ENCODE measurements around the gene PARVG. TPM values are rescaled to one million over a fixed set of nuclear protein-coding genes. Genes with fewer than 3 reads are reported as not detected.
"Not testable (repeated sequence)": the region's sequence is repeated elsewhere in the genome, so short reads cannot be mapped to it uniquely, and the experiment has no call there.

Gene PARVG
- polyA plus RNA-seq, 2 of the 4 experiments (the other 2 are of a cell fraction), result not detected

DNA sequence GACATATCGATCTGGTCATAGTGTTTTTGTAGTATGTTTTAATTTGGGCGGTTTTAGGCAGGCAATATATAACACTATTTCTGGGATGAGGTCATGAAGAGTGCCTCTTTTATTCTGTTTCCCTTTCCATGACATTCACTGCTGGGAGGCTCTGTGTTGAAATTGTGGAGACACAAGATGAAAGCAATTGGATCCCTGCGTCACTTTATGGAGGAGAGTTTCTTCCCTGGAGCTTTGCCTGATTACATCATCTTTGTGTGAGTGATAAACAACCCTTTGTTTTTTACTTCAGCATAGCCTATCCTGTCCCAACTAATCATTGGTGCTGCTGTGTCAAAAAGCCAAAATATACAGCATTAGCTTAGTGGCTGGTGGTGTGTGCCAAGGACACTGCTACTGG is 48.6 kb downstream of the PARVG start:
- Histone ChIP-seq H3K4me2 (no peak overlapping the region), H3K4me3 (no peak overlapping the region), H3K27ac (no peak overlapping the region), H3K4me1 (no peaks in the 10 kb centered on the region), H3K9me3 (peaks cover 18% of the 10 kb centered on the region; the same call in 2 of the 3 replicates)
- TF ChIP-seq ZNF302 (CRISPR knock-in tag; IDR thresholded peaks at IDR 0.05), result no peak
- TF ChIP-seq PBX3 (IDR thresholded peaks at IDR 0.05), result no peak
- no peak for TF ChIP-seq CHD2 (IDR thresholded peaks at IDR 0.05; ENCODE audit: low read length, partially characterized antibody)
- no peak for DNase-seq (ENCODE audit: low read depth in 1 of 2, low spot score in 1 of 2)
- FAIRE-seq, result no peak
- WGBS (ENCODE audit: missing lambda C conversion rate), result 30% methylated on average over 3 of the region's 3 CpGs
- no peak for ATAC-seq
- ChIA-PET CTCF (no interaction called here), POLR2A (no interaction called here)

DNA sequence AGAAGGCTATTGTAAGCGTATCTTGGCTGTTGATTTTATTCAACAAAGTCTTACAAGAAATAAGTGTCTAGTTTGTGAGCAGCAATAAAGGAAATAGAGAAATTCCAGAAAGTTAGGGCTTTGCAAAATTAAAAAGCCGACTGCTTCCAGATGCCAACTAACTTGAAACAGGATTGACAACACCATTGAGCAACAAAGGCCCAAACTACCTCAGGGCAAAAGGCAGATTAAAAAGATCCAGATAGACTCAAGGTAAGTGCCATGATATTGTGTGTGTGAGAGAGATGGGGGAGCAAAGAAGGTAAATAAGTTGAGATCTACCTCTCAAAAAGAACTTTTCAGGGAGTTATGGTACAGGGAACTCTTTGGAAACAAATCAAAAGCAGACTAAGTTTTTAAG is 49.1 kb downstream of the PARVG start:
- no peak overlapping the region for H3K27ac ChIP-seq
- TF ChIP-seq KDM1A (IDR thresholded peaks at IDR 0.05; ENCODE audit: low read depth) (no peak), JUNB (IDR thresholded peaks at IDR 0.05) (no peak), NR3C1 (IDR thresholded peaks at IDR 0.05) (no peak), ZNF302 (CRISPR knock-in tag; IDR thresholded peaks at IDR 0.05) (no peak), MAX (IDR thresholded peaks at IDR 0.05) (no peak), ZSCAN20 (CRISPR knock-in tag; IDR thresholded peaks at IDR 0.05) (no peak), FOSB (CRISPR knock-in tag; IDR thresholded peaks at IDR 0.05) (no peak), JUN (IDR thresholded peaks at IDR 0.05) (no peak), ZC3H11A (IDR thresholded peaks at IDR 0.05) (no peak), PHF8 (IDR thresholded peaks at IDR 0.05; ENCODE audit: borderline replicate concordance, low read depth) (no peak), MAFK (IDR thresholded peaks at IDR 0.05; ENCODE audit: partially characterized antibody) (no peak)
- TF ChIP-seq, protein P1, sequence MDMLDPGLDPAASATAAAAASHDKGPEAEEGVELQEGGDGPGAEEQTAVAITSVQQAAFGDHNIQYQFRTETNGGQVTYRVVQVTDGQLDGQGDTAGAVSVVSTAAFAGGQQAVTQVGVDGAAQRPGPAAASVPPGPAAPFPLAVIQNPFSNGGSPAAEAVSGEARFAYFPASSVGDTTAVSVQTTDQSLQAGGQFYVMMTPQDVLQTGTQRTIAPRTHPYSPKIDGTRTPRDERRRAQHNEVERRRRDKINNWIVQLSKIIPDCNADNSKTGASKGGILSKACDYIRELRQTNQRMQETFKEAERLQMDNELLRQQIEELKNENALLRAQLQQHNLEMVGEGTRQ (IDR thresholded peaks at IDR 0.05), result no peak
- TF ChIP-seq, protein P2, sequence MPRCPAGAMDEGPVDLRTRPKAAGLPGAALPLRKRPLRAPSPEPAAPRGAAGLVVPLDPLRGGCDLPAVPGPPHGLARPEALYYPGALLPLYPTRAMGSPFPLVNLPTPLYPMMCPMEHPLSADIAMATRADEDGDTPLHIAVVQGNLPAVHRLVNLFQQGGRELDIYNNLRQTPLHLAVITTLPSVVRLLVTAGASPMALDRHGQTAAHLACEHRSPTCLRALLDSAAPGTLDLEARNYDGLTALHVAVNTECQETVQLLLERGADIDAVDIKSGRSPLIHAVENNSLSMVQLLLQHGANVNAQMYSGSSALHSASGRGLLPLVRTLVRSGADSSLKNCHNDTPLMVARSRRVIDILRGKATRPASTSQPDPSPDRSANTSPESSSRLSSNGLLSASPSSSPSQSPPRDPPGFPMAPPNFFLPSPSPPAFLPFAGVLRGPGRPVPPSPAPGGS (IDR thresholded peaks at IDR 0.05), result no peak
- FAIRE-seq, result no peak
- ChIA-PET CTCF (no interaction called here), POLR2A (no interaction called here)
- 27% methylated on average over 2 of the region's 2 CpGs for WGBS (ENCODE audit: missing lambda C conversion rate)
- H3K4me1 ChIP-seq, result no peaks in the 10 kb centered on the region
- no peak overlapping the region for H3K4me2 ChIP-seq
- ATAC-seq, result no peak
- H3K4me3 ChIP-seq, result no peak overlapping the region
- DNase-seq (ENCODE audit: low read depth in 1 of 2, low spot score in 1 of 2), result no peak
- H3K9me3 ChIP-seq, result peaks cover 18% of the 10 kb centered on the region; the same call in 2 of the 3 replicates

DNA sequence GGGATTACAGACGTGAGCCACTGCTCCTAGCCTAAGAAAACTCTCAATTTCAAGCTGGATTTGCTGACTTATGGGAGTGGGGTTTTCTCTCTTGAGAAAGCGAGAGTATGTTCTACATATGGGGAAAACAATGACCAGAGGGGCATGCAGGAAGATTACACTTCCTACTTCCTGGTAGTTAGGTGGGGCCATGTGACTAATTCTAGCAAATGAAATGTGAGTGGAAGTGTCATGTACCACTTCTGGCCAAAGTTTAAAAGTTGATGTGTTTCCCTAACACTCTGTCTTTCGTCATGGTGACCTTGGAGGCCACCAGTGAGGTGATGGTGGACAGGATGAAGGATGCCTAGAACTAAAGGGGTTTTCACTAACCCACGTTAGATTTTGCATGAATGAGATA is 50.5 kb downstream of the PARVG start:
- H3K4me1 ChIP-seq, result no peaks in the 10 kb centered on the region
- CTCF ChIA-PET, result no interaction called here
- no peak overlapping the region for H3K27ac ChIP-seq
- peak in 1 of 2 experiments; percentile 10 for DNase-seq (ENCODE audit: low read depth in 1 of 2, low spot score in 1 of 2)
- H3K4me3 ChIP-seq, result no peak overlapping the region
- no peak overlapping the region for H3K4me2 ChIP-seq
- WGBS (ENCODE audit: missing lambda C conversion rate), result 59% methylated on average over 4 of the region's 4 CpGs
- FAIRE-seq, result no peak
- peaks cover 18% of the 10 kb centered on the region; the same call in 2 of the 3 replicates for H3K9me3 ChIP-seq
- no peak for ATAC-seq
- POLR2A ChIA-PET, result no interaction called here
- TF ChIP-seq, protein P1 (IDR thresholded peaks at IDR 0.05), result peak; percentile 34; the same call in 1 of the 2 replicates
- TF ChIP-seq, protein P3, sequence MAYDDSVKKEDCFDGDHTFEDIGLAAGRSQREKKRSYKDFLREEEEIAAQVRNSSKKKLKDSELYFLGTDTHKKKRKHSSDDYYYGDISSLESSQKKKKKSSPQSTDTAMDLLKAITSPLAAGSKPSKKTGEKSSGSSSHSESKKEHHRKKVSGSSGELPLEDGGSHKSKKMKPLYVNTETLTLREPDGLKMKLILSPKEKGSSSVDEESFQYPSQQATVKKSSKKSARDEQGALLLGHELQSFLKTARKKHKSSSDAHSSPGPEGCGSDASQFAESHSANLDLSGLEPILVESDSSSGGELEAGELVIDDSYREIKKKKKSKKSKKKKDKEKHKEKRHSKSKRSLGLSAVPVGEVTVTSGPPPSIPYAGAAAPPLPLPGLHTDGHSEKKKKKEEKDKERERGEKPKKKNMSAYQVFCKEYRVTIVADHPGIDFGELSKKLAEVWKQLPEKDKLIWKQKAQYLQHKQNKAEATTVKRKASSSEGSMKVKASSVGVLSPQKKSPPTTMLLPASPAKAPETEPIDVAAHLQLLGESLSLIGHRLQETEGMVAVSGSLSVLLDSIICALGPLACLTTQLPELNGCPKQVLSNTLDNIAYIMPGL (CRISPR knock-in tag; IDR thresholded peaks at IDR 0.05; ENCODE audit: borderline replicate concordance), result no peak

- POLR2A ChIA-PET; H3K4me1 ChIP-seq; DNase-seq (ENCODE audit: low read depth in 1 of 2, low spot score in 1 of 2); H3K9me3 ChIP-seq; H3K4me2 ChIP-seq; FAIRE-seq; ATAC-seq; H3K4me3 ChIP-seq; H3K27ac ChIP-seq: not testable (repeated sequence)
- CTCF ChIA-PET, result interaction anchor here (0.6 kb wide), 1 partner anchor 22 kb away, joined by 4 read pairs; no protein-coding TSS in a partner anchor
- 86% methylated on average over 12 of the region's 12 CpGs for WGBS (ENCODE audit: missing lambda C conversion rate)
Observed at GRCh38 chr22:44234372-44234771, 53.6 kb downstream of the PARVG start.

All from A549 (cell line).